Measurements from ENCODE around the gene SLC1A5. TPM values are rescaled to one million over a fixed set of nuclear protein-coding genes. Genes with fewer than 3 reads are reported as not detected.

SLC1A5 gene
- total RNA-seq, 2 donors from 2014 or later = 122 to 214 TPM

DNA sequence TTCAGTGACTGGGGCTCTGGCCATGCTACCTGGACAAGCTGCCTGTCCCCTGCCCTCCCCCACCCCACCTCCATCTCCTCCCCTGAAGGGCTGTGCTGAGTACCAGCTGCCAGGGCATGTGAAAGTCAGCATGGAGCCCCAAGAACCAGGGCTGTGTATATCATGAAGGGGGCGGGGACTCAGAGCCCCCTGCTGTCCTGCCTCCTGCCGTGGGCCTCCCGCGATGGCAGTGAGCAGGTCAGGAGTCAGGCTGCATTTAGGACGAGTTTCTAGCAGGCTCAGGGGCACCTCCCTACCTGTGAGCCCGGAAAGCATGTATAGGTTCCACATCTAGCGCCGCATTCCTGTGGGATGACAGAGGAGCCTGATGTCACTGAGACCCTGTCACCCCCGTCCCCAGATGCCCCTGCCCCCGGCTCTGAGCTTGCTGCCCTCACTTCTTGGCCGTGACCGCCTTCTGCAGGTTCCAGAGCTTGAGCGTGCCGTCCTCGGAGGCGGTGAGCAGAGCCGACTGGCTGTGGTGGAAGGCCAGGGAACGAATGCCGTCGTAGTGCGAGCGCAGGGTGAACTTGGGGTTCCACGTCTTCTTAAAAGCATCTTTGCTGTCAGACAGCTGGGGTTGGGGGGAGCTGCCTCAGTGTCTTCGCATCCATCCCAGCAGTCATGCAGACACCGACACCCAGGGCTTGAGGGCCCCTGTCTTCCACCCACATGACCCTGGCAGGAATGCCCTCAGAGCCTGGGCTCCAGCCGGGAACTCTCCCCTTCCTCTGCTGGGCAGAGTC is 63.2 kb downstream of the SLC1A5 start:
- Histone ChIP-seq H3K27me3 (replicated peaks; ENCODE audit: insufficient read depth) (no peaks in the 10 kb centered on the region), H3K9me3 (no peaks in the 10 kb centered on the region), H3K36me3 (peaks cover 18 to 58% of the 10 kb centered on the region in 2 donors), H3K4me3 (no peak overlapping the region), H3K27ac (no peak overlapping the region), H3K4me1 (replicated peaks) (no peaks in the 10 kb centered on the region)
- no peak for DNase-seq (ENCODE audit: low spot score)
- intact Hi-C loops (cut with DNase I) = no loop called here
- TF ChIP-seq POLR2A (IDR thresholded peaks at IDR 0.05) = no peak
- WGBS = 93% methylated on average over 26 of the region's 26 CpGs

Small RNAs within 50 kb of the gene (small RNA-seq; reads per million reads assigned to genes)
- 0 reads per million in 2 donors for gene AC008622.3
- 0 reads per million in 2 donors for gene HNRNPMP2
- 0 reads per million in 2 donors for gene RF00019

Other genes starting within 250 kb of the SLC1A5 start
- 100 to 1,000 TPM; 166 to 171 TPM for gene CALM3, start 187.3 kb downstream of the SLC1A5 start, total RNA-seq
- 1 to 10 TPM in 1 of 2 donors, not detected in 1; 2.2 TPM for gene PTGIR, start 163.5 kb downstream of the SLC1A5 start, total RNA-seq
- gene GNG8, start 152.4 kb downstream of the SLC1A5 start, total RNA-seq = not detected
- gene DACT3, start 127.4 kb downstream of the SLC1A5 start, total RNA-seq = 10 to 100 TPM in 1 of 2 donors, 1 to 10 TPM in 1; 8.6 to 28.1 TPM
- gene PRKD2, start 71.5 kb downstream of the SLC1A5 start, total RNA-seq = 10 to 100 TPM; 38.9 to 41.8 TPM
- 10 to 100 TPM; 15.2 to 32.0 TPM for gene FKRP, start 42.5 kb downstream of the SLC1A5 start, total RNA-seq
- 100 to 1,000 TPM in 1 of 2 donors, 10 to 100 TPM in 1; 80.7 to 221 TPM for gene STRN4, start 42.1 kb downstream of the SLC1A5 start, total RNA-seq
- 100 to 1,000 TPM; 118 to 141 TPM for gene AP2S1, start 62.3 kb upstream of the SLC1A5 start, total RNA-seq
- gene ARHGAP35, start 72.4 kb upstream of the SLC1A5 start, total RNA-seq = 10 to 100 TPM; 56.3 to 75.0 TPM
- under 1 TPM; 0.27 to 0.51 TPM for gene NPAS1, start 231.2 kb upstream of the SLC1A5 start, total RNA-seq

All from prostate gland (tissue), 2 donors.